GM23338 (cell line): Measurements from ENCODE around the gene TBC1D17. TPM values are rescaled to one million over a fixed set of nuclear protein-coding genes. Genes with fewer than 3 reads are reported as not detected.
A peak's percentile ranks its signal among the peaks of the same experiment; 100 is the strongest.

ENCODE experiments used
- ATAC-seq: fragments of 200-7000 bp; cut with Tn5 transposase; 3 replicates; pipeline ENCODE4 v1.9.1; 2020
- DNase-seq: peaks from one replicate; pipeline ENCODE4 v3.0.0-alpha.2; 2015; ENCODE audit warnings: low spot score
- H2AFZ ChIP-seq: fragments of 200-600 bp; sonication (generic); 2 replicates; pipeline ENCODE4 v1.8.0; 2016; ENCODE audit warnings: antibody characterized with exemption, mild to moderate bottlenecking, moderate library complexity
- H3F3A ChIP-seq: fragments of 200-600 bp; sonication (generic); replicated peaks from 2 replicates; pipeline ENCODE4 v1.8.0; 2017; ENCODE audit warnings: antibody characterized with exemption, mixed run types, low read depth
- H3K27ac ChIP-seq: fragments of 200-600 bp; sonication (generic); 2 replicates; pipeline ENCODE4 v1.6.1; 2016; ENCODE audit warnings: low read depth
- H3K27me3 ChIP-seq: fragments of 200-600 bp; sonication (generic); 2 replicates; pipeline ENCODE4 v1.8.0; 2016; ENCODE audit warnings: mild to moderate bottlenecking, mixed run types, moderate library complexity; ENCODE audit not compliant: insufficient read depth
- H3K36me3 ChIP-seq: fragments of 200-600 bp; sonication (generic); 2 replicates; pipeline ENCODE4 v1.8.0; 2016; ENCODE audit warnings: mild to moderate bottlenecking; ENCODE audit not compliant: insufficient read depth
- H3K4me1 ChIP-seq: fragments of 200-600 bp; sonication (generic); 2 replicates; pipeline ENCODE4 v1.8.0; 2016; ENCODE audit warnings: mild to moderate bottlenecking, moderate library complexity; ENCODE audit not compliant: insufficient read depth
- H3K4me2 ChIP-seq: fragments of 200-600 bp; sonication (generic); 2 replicates; pipeline ENCODE4 v1.7.1; 2017; ENCODE audit warnings: mixed run types
- H3K4me3 ChIP-seq: fragments of 200-600 bp; sonication (generic); 2 replicates; pipeline ENCODE4 v1.6.1; 2016; ENCODE audit warnings: mixed run types
- H3K79me2 ChIP-seq: fragments of 200-600 bp; sonication (generic); replicated peaks from 2 replicates; pipeline ENCODE4 v1.8.0; 2017; ENCODE audit warnings: mild to moderate bottlenecking; ENCODE audit not compliant: insufficient read depth
- H3K9me2 ChIP-seq: fragments of 200-600 bp; sonication (generic); 2 replicates; pipeline ENCODE4 v1.8.0; 2017; ENCODE audit not compliant: insufficient read depth
- H4K20me1 ChIP-seq: fragments of 200-600 bp; sonication (generic); replicated peaks from 2 replicates; pipeline ENCODE4 v1.8.0; 2017; ENCODE audit warnings: mild to moderate bottlenecking; ENCODE audit not compliant: insufficient read depth
- H3K27ac Mint-ChIP-seq: 2 replicates; pipeline ENCODE4 v1.8.0; 2020; ENCODE audit warnings: inconsistent platforms, mild to moderate bottlenecking, moderate library complexity, mixed read lengths
- H3K27me3 Mint-ChIP-seq: 3 replicates; pipeline ENCODE4 v1.8.0; 2022; ENCODE audit warnings: low read depth, mild to moderate bottlenecking, moderate library complexity, mixed read lengths, inconsistent platforms; ENCODE audit not compliant: insufficient read depth, poor library complexity
- H3K36me3 Mint-ChIP-seq: 3 replicates; pipeline ENCODE4 v1.8.0; 2021; ENCODE audit warnings: low read depth, mild to moderate bottlenecking, inconsistent platforms, moderate library complexity, mixed read lengths
- H3K4me1 Mint-ChIP-seq: 3 replicates; pipeline ENCODE4 v1.8.0; 2020; ENCODE audit warnings: mild to moderate bottlenecking, inconsistent platforms, mixed read lengths
- H3K4me3 Mint-ChIP-seq: 3 replicates; pipeline ENCODE4 v1.8.0; 2021; ENCODE audit warnings: moderate library complexity, mild to moderate bottlenecking, inconsistent platforms, mixed read lengths
- H3K9me3 Mint-ChIP-seq: 3 replicates; pipeline ENCODE4 v1.8.0; 2020; ENCODE audit warnings: moderate library complexity, mild to moderate bottlenecking, inconsistent platforms, mixed read lengths
- CREB1 ChIP-seq: fragments of 250-450 bp; sonication (Bioruptor Pico); IDR thresholded peaks from 2 replicates; pipeline ENCODE4 v1.5.0; 2020; ENCODE audit warnings: low read depth, mild to moderate bottlenecking, moderate library complexity
- CTCF ChIP-seq, 2 experiments: fragments of 200-600 bp in 1 of 2; sonication (generic) in 1 of 2; conservative IDR thresholded peaks; 2 replicates each; pipeline versions ENCODE4 v1.5.1 to v1.6.1; 2016 to 2017; ENCODE audit warnings: antibody characterized with exemption in 2 of 2, low read depth in 2 of 2, mild to moderate bottlenecking in 2 of 2, moderate library complexity in 1 of 2
- EZH2phosphoT487 ChIP-seq: fragments of 200-600 bp; sonication (generic); IDR thresholded peaks from one replicate; pipeline ENCODE4 v1.8.1; 2018; ENCODE audit warnings: antibody characterized with exemption; ENCODE audit not compliant: unreplicated experiment
- NANOG ChIP-seq: IDR thresholded peaks from 2 replicates; pipeline ENCODE4 v1.6.1; 2016; ENCODE audit warnings: antibody characterized with exemption, borderline replicate concordance
- POLR2AphosphoS5 ChIP-seq: IDR thresholded peaks from 2 replicates; pipeline ENCODE4 v1.6.1; 2016; ENCODE audit warnings: antibody characterized with exemption, low read depth
- ZNF114 ChIP-seq: fragments of 250-450 bp; sonication (Bioruptor Pico); IDR thresholded peaks from 2 replicates; pipeline ENCODE4 v1.5.0; 2020; ENCODE audit warnings: mild to moderate bottlenecking, moderate library complexity
- polyA plus RNA-seq: library from polyadenylated mRNA; unstranded; fragments of >200 nt; fragmentation: Nextera tagmentation; extraction: Ambion mirVana; gene quantifications from 2 replicates; pipeline ENCODE4 v1.2.1, GENCODE V29; 2016
- total RNA-seq: library from RNA; depleted of rRNA; stranded (reverse); fragments of >200 nt; shearing (Covaris generic); gene quantifications from 2 replicates; pipeline ENCODE4 v1.2.3, GENCODE V29; 2014
- TF ChIP-seq, protein P1 (sequence below): fragments of 250-450 bp; sonication (Bioruptor Pico); IDR thresholded peaks from 2 replicates; pipeline ENCODE4 v1.5.0; 2020; ENCODE audit warnings: mild to moderate bottlenecking, moderate library complexity
- TF ChIP-seq, protein P2 (sequence below): IDR thresholded peaks from 2 replicates; pipeline ENCODE4 v1.6.1; 2016; ENCODE audit warnings: antibody characterized with exemption

The TBC1D17 gene
- total and polyA plus RNA-seq, 2 experiments from 2014 or later, result 19.3 to 43.1 TPM

- Histone ChIP-seq H3K4me3 (no peak overlapping the region), H3K27ac (no peak overlapping the region), H3K4me2 (no peak overlapping the region), H3K79me2 (peaks cover 10% of the 10 kb centered on the region), H3K36me3 (no peaks in the 10 kb centered on the region), H3K4me1 (no peaks in the 10 kb centered on the region; the same call in none of the 2 replicates), H2AFZ (no peak overlapping the region), H3F3A (peaks cover 4% of the 10 kb centered on the region; the same call in 1 of the 2 replicates), H4K20me1 (no peaks in the 10 kb centered on the region), H3K9me2 (no peaks in the 10 kb centered on the region), H3K27me3 (no peaks in the 10 kb centered on the region)
- no peak overlapping the region for H3K4me3 Mint-ChIP-seq
- no peak for ATAC-seq
- peaks cover 37% of the 10 kb centered on the region for H3K36me3 Mint-ChIP-seq
- DNase-seq, result no peak
- TF ChIP-seq CREB1 (CRISPR knock-in tag) (no peak), NANOG (no peak), CTCF (conservative IDR thresholded peaks at IDR 0.05; ENCODE audit: low read depth in 2 of 2) (no peak), ZNF114 (CRISPR knock-in tag) (no peak), POLR2AphosphoS5 (peak; percentile 13; the same call in 1 of the 2 replicates), EZH2phosphoT487 (no peak)
- TF ChIP-seq, protein P1, sequence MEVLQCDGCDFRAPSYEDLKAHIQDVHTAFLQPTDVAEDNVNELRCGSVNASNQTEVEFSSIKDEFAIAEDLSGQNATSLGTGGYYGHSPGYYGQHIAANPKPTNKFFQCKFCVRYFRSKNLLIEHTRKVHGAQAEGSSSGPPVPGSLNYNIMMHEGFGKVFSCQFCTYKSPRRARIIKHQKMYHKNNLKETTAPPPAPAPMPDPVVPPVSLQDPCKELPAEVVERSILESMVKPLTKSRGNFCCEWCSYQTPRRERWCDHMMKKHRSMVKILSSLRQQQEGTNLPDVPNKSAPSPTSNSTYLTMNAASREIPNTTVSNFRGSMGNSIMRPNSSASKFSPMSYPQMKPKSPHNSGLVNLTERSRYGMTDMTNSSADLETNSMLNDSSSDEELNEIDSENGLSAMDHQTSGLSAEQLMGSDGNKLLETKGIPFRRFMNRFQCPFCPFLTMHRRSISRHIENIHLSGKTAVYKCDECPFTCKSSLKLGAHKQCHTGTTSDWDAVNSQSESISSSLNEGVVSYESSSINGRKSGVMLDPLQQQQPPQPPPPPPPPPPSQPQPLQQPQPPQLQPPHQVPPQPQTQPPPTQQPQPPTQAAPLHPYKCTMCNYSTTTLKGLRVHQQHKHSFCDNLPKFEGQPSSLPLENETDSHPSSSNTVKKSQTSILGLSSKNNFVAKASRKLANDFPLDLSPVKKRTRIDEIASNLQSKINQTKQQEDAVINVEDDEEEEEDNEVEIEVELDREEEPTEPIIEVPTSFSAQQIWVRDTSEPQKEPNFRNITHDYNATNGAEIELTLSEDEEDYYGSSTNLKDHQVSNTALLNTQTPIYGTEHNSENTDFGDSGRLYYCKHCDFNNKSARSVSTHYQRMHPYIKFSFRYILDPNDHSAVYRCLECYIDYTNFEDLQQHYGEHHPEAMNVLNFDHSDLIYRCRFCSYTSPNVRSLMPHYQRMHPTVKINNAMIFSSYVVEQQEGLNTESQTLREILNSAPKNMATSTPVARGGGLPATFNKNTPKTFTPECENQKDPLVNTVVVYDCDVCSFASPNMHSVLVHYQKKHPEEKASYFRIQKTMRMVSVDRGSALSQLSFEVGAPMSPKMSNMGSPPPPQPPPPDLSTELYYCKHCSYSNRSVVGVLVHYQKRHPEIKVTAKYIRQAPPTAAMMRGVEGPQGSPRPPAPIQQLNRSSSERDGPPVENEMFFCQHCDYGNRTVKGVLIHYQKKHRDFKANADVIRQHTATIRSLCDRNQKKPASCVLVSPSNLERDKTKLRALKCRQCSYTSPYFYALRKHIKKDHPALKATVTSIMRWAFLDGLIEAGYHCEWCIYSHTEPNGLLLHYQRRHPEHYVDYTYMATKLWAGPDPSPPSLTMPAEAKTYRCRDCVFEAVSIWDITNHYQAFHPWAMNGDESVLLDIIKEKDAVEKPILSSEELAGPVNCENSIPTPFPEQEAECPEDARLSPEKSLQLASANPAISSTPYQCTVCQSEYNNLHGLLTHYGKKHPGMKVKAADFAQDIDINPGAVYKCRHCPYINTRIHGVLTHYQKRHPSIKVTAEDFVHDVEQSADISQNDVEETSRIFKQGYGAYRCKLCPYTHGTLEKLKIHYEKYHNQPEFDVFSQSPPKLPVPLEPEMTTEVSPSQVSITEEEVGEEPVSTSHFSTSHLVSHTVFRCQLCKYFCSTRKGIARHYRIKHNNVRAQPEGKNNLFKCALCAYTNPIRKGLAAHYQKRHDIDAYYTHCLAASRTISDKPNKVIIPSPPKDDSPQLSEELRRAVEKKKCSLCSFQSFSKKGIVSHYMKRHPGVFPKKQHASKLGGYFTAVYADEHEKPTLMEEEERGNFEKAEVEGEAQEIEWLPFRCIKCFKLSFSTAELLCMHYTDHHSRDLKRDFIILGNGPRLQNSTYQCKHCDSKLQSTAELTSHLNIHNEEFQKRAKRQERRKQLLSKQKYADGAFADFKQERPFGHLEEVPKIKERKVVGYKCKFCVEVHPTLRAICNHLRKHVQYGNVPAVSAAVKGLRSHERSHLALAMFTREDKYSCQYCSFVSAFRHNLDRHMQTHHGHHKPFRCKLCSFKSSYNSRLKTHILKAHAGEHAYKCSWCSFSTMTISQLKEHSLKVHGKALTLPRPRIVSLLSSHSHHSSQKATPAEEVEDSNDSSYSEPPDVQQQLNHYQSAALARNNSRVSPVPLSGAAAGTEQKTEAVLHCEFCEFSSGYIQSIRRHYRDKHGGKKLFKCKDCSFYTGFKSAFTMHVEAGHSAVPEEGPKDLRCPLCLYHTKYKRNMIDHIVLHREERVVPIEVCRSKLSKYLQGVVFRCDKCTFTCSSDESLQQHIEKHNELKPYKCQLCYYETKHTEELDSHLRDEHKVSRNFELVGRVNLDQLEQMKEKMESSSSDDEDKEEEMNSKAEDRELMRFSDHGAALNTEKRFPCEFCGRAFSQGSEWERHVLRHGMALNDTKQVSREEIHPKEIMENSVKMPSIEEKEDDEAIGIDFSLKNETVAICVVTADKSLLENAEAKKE (CRISPR knock-in tag), result no peak
- TF ChIP-seq, protein P2, sequence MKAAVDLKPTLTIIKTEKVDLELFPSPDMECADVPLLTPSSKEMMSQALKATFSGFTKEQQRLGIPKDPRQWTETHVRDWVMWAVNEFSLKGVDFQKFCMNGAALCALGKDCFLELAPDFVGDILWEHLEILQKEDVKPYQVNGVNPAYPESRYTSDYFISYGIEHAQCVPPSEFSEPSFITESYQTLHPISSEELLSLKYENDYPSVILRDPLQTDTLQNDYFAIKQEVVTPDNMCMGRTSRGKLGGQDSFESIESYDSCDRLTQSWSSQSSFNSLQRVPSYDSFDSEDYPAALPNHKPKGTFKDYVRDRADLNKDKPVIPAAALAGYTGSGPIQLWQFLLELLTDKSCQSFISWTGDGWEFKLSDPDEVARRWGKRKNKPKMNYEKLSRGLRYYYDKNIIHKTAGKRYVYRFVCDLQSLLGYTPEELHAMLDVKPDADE, result no peak
- peaks cover 11% of the 10 kb centered on the region for H3K4me1 Mint-ChIP-seq
- H3K9me3 Mint-ChIP-seq, result peaks cover 12% of the 10 kb centered on the region
- no peak overlapping the region for H3K27ac Mint-ChIP-seq
- H3K27me3 Mint-ChIP-seq, result peaks cover 20% of the 10 kb centered on the region
Observed at GRCh38 chr19:49933643-49934042, 56.1 kb downstream of the TBC1D17 start.
